ENCODE data around the gene RNPEP. TPM values are rescaled to one million over a fixed set of nuclear protein-coding genes. Genes with fewer than 3 reads are reported as not detected.

The RNPEP gene
- total and polyA plus RNA-seq, 2 of the 13 experiments (the other 11 are each of a cell fraction or from before 2014, with no cell fraction given) = 20.6 to 38.4 TPM

- no peak for TF ChIP-seq CSRNP1 (CRISPR knock-in tag; IDR thresholded peaks at IDR 0.05)
- TF ChIP-seq ZNF775 (CRISPR knock-in tag; IDR thresholded peaks at IDR 0.05; ENCODE audit: borderline replicate concordance) = no peak
- peak; percentile 96 for TF ChIP-seq SIX1 (CRISPR knock-in tag; IDR thresholded peaks at IDR 0.05; ENCODE audit: borderline replicate concordance)
- TF ChIP-seq SATB2 (CRISPR knock-in tag; IDR thresholded peaks at IDR 0.05) = no peak
- no peak for TF ChIP-seq ATF5 (CRISPR knock-in tag; IDR thresholded peaks at IDR 0.05; ENCODE audit: low read depth)
- peak; percentile 67 for TF ChIP-seq ZGPAT (CRISPR knock-in tag; IDR thresholded peaks at IDR 0.05)
- no peak for TF ChIP-seq SMYD3 (CRISPR knock-in tag; IDR thresholded peaks at IDR 0.05)
- TF ChIP-seq ZNF230 (CRISPR knock-in tag; IDR thresholded peaks at IDR 0.05) = no peak
- TF ChIP-seq AGO2 (optimal IDR thresholded peaks at IDR 0.05; ENCODE audit: low read depth, low read length) = no peak
- TF ChIP-seq RERE (CRISPR knock-in tag; IDR thresholded peaks at IDR 0.05; ENCODE audit: low read depth) = no peak; the same call in 1 of the 2 replicates
- no peak for TF ChIP-seq ZBTB3 (CRISPR knock-in tag; IDR thresholded peaks at IDR 0.05; ENCODE audit: borderline replicate concordance, low read depth)
- TF ChIP-seq GMEB1 (CRISPR knock-in tag; IDR thresholded peaks at IDR 0.05; ENCODE audit: borderline replicate concordance) = peak; percentile 20; the same call in 1 of the 2 replicates
- peak; percentile 57 for TF ChIP-seq ZSCAN9 (CRISPR knock-in tag; IDR thresholded peaks at IDR 0.05; ENCODE audit: borderline replicate concordance)
- no peak for TF ChIP-seq TRAFD1 (CRISPR knock-in tag; IDR thresholded peaks at IDR 0.05; ENCODE audit: borderline replicate concordance)
These were observed 27.9 kb downstream of the RNPEP start, which contains the start of gene ELF3 (continued) for GRCh38 chr1:202010180-202011015.

All from HepG2 (cell line).